ENCODE data around the gene SETBP1. TPM values are rescaled to one million over a fixed set of nuclear protein-coding genes. Genes with fewer than 3 reads are reported as not detected.

Gene SETBP1
- total and polyA plus RNA-seq, 2 donors from 2014 or later, result 2.7 to 71.7 TPM

DNA sequence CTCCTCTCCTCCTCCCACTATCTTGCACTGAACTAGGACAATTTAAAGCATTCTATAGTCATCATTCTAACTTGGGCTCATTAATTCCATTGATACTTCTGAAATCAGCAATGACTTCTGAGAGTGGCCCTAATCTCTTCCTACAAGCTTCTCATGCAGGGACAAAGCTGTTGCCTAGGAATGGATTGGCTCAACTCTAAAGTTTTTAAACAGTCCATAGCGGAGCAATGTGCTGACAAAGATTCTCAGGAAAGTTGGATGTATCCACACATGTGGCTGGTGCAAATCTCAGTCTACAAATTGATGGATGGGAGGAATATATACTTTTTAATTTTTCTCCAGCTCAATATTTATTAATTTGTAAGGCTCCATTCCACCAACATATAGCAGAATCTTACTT, 388.9 kb downstream of the SETBP1 start:
- H3K36me3 ChIP-seq (ENCODE audit: control insufficient read depth in 2 of 3, insufficient read depth in 3 of 3, low read length in 3 of 3), result peaks cover 0 to 2% (median 0%) of the 10 kb centered on the region in 3 donors
- intact Hi-C loops (cut with DNase I), result no loop called here
- H3K27me3 ChIP-seq (ENCODE audit: control insufficient read depth, insufficient read depth, low read length), result no peaks in the 10 kb centered on the region
- no peak for FAIRE-seq
- H3K4me3 ChIP-seq (ENCODE audit: low read length in 3 of 3), result no peak overlapping the region
- no peak overlapping the region for H3K9ac ChIP-seq (ENCODE audit: low read length in 3 of 3)
- TF ChIP-seq, protein P1, sequence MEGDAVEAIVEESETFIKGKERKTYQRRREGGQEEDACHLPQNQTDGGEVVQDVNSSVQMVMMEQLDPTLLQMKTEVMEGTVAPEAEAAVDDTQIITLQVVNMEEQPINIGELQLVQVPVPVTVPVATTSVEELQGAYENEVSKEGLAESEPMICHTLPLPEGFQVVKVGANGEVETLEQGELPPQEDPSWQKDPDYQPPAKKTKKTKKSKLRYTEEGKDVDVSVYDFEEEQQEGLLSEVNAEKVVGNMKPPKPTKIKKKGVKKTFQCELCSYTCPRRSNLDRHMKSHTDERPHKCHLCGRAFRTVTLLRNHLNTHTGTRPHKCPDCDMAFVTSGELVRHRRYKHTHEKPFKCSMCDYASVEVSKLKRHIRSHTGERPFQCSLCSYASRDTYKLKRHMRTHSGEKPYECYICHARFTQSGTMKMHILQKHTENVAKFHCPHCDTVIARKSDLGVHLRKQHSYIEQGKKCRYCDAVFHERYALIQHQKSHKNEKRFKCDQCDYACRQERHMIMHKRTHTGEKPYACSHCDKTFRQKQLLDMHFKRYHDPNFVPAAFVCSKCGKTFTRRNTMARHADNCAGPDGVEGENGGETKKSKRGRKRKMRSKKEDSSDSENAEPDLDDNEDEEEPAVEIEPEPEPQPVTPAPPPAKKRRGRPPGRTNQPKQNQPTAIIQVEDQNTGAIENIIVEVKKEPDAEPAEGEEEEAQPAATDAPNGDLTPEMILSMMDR (IDR thresholded peaks at IDR 0.05; ENCODE audit: borderline replicate concordance, extremely low read depth, insufficient read depth), result no peak
- H3K4me1 ChIP-seq (ENCODE audit: control insufficient read depth in 2 of 3, insufficient read depth in 2 of 3, low read depth in 1 of 3, low read length in 3 of 3), result peaks cover 0 to 17% (median 4%) of the 10 kb centered on the region in 3 donors
- no peak for DNase-seq
- H3K9me3 ChIP-seq (ENCODE audit: control insufficient read depth in 2 of 3, insufficient read depth in 1 of 3, low read length in 3 of 3), result no peaks in the 10 kb centered on the region
- no peak overlapping the region for H3K27ac ChIP-seq (ENCODE audit: low read depth in 2 of 2, low read length in 2 of 2)

DNA sequence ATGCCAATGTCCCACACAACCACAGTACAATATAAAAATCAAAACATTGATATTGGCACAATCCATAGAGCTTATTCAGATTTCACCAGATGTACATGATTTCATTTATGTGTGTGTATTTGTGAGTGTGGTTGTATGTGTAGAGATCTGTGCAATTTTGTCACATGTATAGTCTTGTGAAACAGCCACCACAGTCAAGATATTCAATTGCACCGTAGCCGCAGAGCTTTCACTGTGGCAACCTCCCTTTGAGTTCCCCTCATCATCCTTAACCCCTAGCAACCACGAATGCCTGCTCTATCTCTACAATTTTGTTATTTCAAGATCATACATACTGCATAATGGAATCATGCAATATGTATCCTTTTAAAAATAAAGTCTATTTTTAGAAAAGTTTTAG, 391.3 kb downstream of the SETBP1 start:
- TF ChIP-seq, protein P1 (IDR thresholded peaks at IDR 0.05; ENCODE audit: borderline replicate concordance, extremely low read depth, insufficient read depth), result no peak
- Histone ChIP-seq H3K27ac (ENCODE audit: low read depth in 2 of 2, low read length in 2 of 2) (no peak overlapping the region), H3K27me3 (ENCODE audit: control insufficient read depth, insufficient read depth, low read length) (no peaks in the 10 kb centered on the region), H3K9me3 (ENCODE audit: control insufficient read depth in 2 of 3, insufficient read depth in 1 of 3, low read length in 3 of 3) (no peaks in the 10 kb centered on the region), H3K4me1 (ENCODE audit: control insufficient read depth in 2 of 3, insufficient read depth in 2 of 3, low read depth in 1 of 3, low read length in 3 of 3) (peaks cover 0 to 11% (median 4%) of the 10 kb centered on the region in 3 donors), H3K36me3 (ENCODE audit: control insufficient read depth in 2 of 3, insufficient read depth in 3 of 3, low read length in 3 of 3) (no peaks in the 10 kb centered on the region), H3K4me3 (ENCODE audit: low read length in 3 of 3) (no peak overlapping the region), H3K9ac (ENCODE audit: low read length in 3 of 3) (no peak overlapping the region)
- FAIRE-seq, result no peak
- no peak for DNase-seq
- intact Hi-C loops (cut with DNase I), result no loop called here

DNA sequence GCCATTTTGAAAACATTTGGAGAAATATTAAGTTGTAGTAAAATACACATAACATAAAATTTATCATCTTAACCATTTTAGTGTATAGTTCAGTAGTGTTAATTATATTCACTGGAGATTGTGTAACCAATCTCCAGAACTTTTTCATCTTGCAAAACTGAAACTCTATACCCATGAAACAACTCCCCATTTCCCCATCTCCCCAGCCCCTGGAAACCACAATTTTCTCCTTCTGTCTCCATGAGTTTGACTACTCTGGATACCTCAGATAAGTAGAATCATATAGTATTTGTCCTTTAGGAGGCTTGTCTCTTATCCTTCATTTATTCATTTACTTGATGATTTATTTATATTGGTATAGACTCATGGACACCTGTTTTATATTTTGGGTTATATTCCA, 392.9 kb downstream of the SETBP1 start:
- Histone ChIP-seq H3K4me1 (ENCODE audit: control insufficient read depth in 2 of 3, insufficient read depth in 2 of 3, low read depth in 1 of 3, low read length in 3 of 3) (peaks cover 0 to 4% (median 2%) of the 10 kb centered on the region in 3 donors), H3K4me3 (ENCODE audit: low read length in 3 of 3) (no peak overlapping the region), H3K27me3 (ENCODE audit: control insufficient read depth, insufficient read depth, low read length) (no peaks in the 10 kb centered on the region), H3K36me3 (ENCODE audit: control insufficient read depth in 2 of 3, insufficient read depth in 3 of 3, low read length in 3 of 3) (no peaks in the 10 kb centered on the region), H3K27ac (ENCODE audit: low read depth in 2 of 2, low read length in 2 of 2) (no peak overlapping the region), H3K9ac (ENCODE audit: low read length in 3 of 3) (no peak overlapping the region), H3K9me3 (ENCODE audit: control insufficient read depth in 2 of 3, insufficient read depth in 1 of 3, low read length in 3 of 3) (no peaks in the 10 kb centered on the region)
- no peak for DNase-seq
- TF ChIP-seq, protein P1 (IDR thresholded peaks at IDR 0.05; ENCODE audit: borderline replicate concordance, extremely low read depth, insufficient read depth), result no peak
- intact Hi-C loops (cut with DNase I), result no loop called here
- FAIRE-seq, result no peak

DNA sequence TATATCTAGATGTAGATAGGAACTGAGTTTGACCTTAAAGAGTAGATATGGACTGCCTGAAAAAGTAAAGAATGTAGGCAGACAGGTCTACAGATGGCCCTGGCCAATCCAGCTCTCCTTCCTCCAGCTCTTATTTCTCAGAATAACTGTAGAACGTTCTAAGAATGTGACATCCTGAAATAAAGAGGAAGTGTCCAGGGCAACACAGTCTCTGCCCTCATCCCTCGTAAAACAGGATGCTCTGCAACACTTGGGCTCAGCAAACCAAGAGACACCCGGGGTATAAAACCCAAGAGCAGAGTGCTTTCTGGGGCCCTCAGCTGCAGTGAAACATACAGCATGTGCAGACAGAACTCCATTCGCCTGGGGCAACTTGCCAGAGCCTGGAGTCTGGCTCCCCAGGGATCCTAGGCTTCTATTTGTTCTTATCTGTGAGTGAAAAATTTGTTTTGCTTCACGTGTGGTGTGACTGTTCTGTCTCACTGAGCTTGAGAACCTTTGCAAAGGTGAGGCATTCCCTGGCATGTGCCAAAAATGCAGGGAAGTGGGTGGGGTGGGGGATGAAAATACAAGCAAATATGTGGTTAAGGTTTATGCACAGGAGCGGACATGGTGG, 401.0 kb downstream of the SETBP1 start:
- DNase-seq (no peak), FAIRE-seq (no peak)
- Histone ChIP-seq H3K27ac (ENCODE audit: low read depth in 2 of 2, low read length in 2 of 2) (no peak overlapping the region), H3K36me3 (ENCODE audit: control insufficient read depth in 2 of 3, insufficient read depth in 3 of 3, low read length in 3 of 3) (no peaks in the 10 kb centered on the region), H3K27me3 (ENCODE audit: control insufficient read depth, insufficient read depth, low read length) (no peaks in the 10 kb centered on the region), H3K9me3 (ENCODE audit: control insufficient read depth in 2 of 3, insufficient read depth in 1 of 3, low read length in 3 of 3) (no peaks in the 10 kb centered on the region), H3K9ac (ENCODE audit: low read length in 3 of 3) (no peak overlapping the region), H3K4me3 (ENCODE audit: low read length in 3 of 3) (no peak overlapping the region), H3K4me1 (ENCODE audit: control insufficient read depth in 2 of 3, insufficient read depth in 2 of 3, low read depth in 1 of 3, low read length in 3 of 3) (no peaks in the 10 kb centered on the region)
- TF ChIP-seq, protein P1 (IDR thresholded peaks at IDR 0.05; ENCODE audit: borderline replicate concordance, extremely low read depth, insufficient read depth), result no peak
- intact Hi-C loops (cut with DNase I), result no loop called here

All from kidney (tissue), 14 donors.